Measurements from ENCODE around the gene METTL8.

GRCh38 chr2:171460537-171460936 is 26.7 kb upstream of the METTL8 start:
- TF ChIP-seq CTCF (IDR thresholded peaks at IDR 0.05) = no peak
- no peak for TF ChIP-seq POLR2A (IDR thresholded peaks at IDR 0.05)
- no peak for TF ChIP-seq EP300 (IDR thresholded peaks at IDR 0.05)
